ENCODE results near the gene ADGRD1. TPM values are rescaled to one million over a fixed set of nuclear protein-coding genes. Genes with fewer than 3 reads are reported as not detected.

The ADGRD1 gene
- polyA plus RNA-seq, 1 of the 3 experiments (the other 2 are of a cell fraction) = not detected

- H3K4me3 ChIP-seq (ENCODE audit: low read depth in 2 of 2, low read length in 1 of 2) = no peak overlapping the region
- no peaks in the 10 kb centered on the region for H3K27me3 ChIP-seq (ENCODE audit: insufficient read depth)
- H3K9ac ChIP-seq = no peak overlapping the region
- POLR2A ChIA-PET = no interaction called here
- H3K4me2 ChIP-seq = no peak overlapping the region
- no peak overlapping the region for H3K27ac ChIP-seq (ENCODE audit: low read depth in 2 of 2, low read length in 1 of 2)
- H3K36me3 ChIP-seq (replicated peaks in 1 of 2; ENCODE audit: control insufficient read depth in 1 of 2, insufficient read depth in 2 of 2, low read length in 1 of 2) = no peaks in the 10 kb centered on the region
- TF ChIP-seq MAX (IDR thresholded peaks at IDR 0.05; ENCODE audit: low read depth) (no peak), GABPA (IDR thresholded peaks at IDR 0.05; ENCODE audit: low read depth) (no peak), TEAD4 (IDR thresholded peaks at IDR 0.05; ENCODE audit: borderline replicate concordance, insufficient read depth) (no peak), SMC3 (IDR thresholded peaks at IDR 0.05; ENCODE audit: low read depth, low read length) (no peak), GATA2 (CRISPR knock-in tag; IDR thresholded peaks at IDR 0.05) (no peak), RCOR1 (IDR thresholded peaks at IDR 0.05; ENCODE audit: low read length) (no peak), NRF1 (IDR thresholded peaks at IDR 0.05; ENCODE audit: low read depth, low read length) (no peak), EP300 (IDR thresholded peaks at IDR 0.05; ENCODE audit: borderline replicate concordance in 1 of 2, low read depth in 1 of 2, low read length in 1 of 2) (no peak), YY1 (IDR thresholded peaks at IDR 0.05; ENCODE audit: low read depth) (no peak)
- no peaks in the 10 kb centered on the region for H3F3A ChIP-seq (replicated peaks; ENCODE audit: insufficient read depth)
- no peak overlapping the region for H2AFZ ChIP-seq (ENCODE audit: low read depth)
- CTCF ChIA-PET = interaction anchor here (1.0 to 4.1 kb wide), 3 partner anchors 32 to 92 kb away, joined by 3 to 20 read pairs (median 7); no protein-coding TSS in a partner anchor
- 65% methylated on average over 9 of the region's 11 CpGs for WGBS (ENCODE audit: low lambda C conversion rate)
- peaks cover 0 to 44% of the 10 kb centered on the region in 2 experiments; a peak in 1 of 4 replicates for H3K4me1 ChIP-seq (ENCODE audit: control insufficient read depth in 1 of 2, insufficient read depth in 2 of 2, low read depth in 1 of 2, low read length in 1 of 2)
- H4K20me1 ChIP-seq (ENCODE audit: insufficient read depth) = no peaks in the 10 kb centered on the region
- H3K9me3 ChIP-seq = no peaks in the 10 kb centered on the region
- H3K9me2 ChIP-seq = no peaks in the 10 kb centered on the region
- DNase-seq = no peak
- H3K79me2 ChIP-seq (ENCODE audit: insufficient read depth) = no peaks in the 10 kb centered on the region
Observed at GRCh38 chr12:131040491-131040890, 86.8 kb downstream of the ADGRD1 start.

GRCh38 chr12:131041216-131041967 is 87.7 kb downstream of the ADGRD1 start:
- Histone ChIP-seq H3K9me3 (no peaks in the 10 kb centered on the region), H3K4me1 (ENCODE audit: control insufficient read depth in 1 of 2, insufficient read depth in 2 of 2, low read depth in 1 of 2, low read length in 1 of 2) (peaks cover 0 to 44% of the 10 kb centered on the region in 2 experiments; a peak in 1 of 4 replicates), H3K9me2 (no peaks in the 10 kb centered on the region), H4K20me1 (ENCODE audit: insufficient read depth) (no peaks in the 10 kb centered on the region), H3K27ac (ENCODE audit: low read depth in 2 of 2, low read length in 1 of 2) (no peak overlapping the region), H3K4me3 (ENCODE audit: low read depth in 2 of 2, low read length in 1 of 2) (no peak overlapping the region), H3K36me3 (replicated peaks in 1 of 2; ENCODE audit: control insufficient read depth in 1 of 2, insufficient read depth in 2 of 2, low read length in 1 of 2) (no peaks in the 10 kb centered on the region), H3K9ac (no peak overlapping the region), H3K79me2 (ENCODE audit: insufficient read depth) (no peaks in the 10 kb centered on the region), H2AFZ (ENCODE audit: low read depth) (no peak overlapping the region), H3K4me2 (no peak overlapping the region), H3K27me3 (ENCODE audit: insufficient read depth) (no peaks in the 10 kb centered on the region), H3F3A (replicated peaks; ENCODE audit: insufficient read depth) (no peaks in the 10 kb centered on the region)
- POLR2A ChIA-PET = no interaction called here
- DNase-seq = no peak
- WGBS (ENCODE audit: low lambda C conversion rate) = 49% methylated on average over 19 of the region's 20 CpGs
- no peak for TF ChIP-seq TAF1 (IDR thresholded peaks at IDR 0.05; ENCODE audit: borderline replicate concordance, low read depth, low read length)
- no peak for TF ChIP-seq NFIC (IDR thresholded peaks at IDR 0.05; ENCODE audit: borderline replicate concordance)
- no peak for TF ChIP-seq FOXJ3 (CRISPR knock-in tag; IDR thresholded peaks at IDR 0.05)
- no peak for TF ChIP-seq RXRA (IDR thresholded peaks at IDR 0.05; ENCODE audit: borderline replicate concordance, low read depth)
- no peak for TF ChIP-seq NRF1 (IDR thresholded peaks at IDR 0.05; ENCODE audit: low read depth, low read length)
- TF ChIP-seq RCOR1 (IDR thresholded peaks at IDR 0.05; ENCODE audit: low read length) = no peak
- CTCF ChIA-PET = interaction anchor here (1.0 to 4.1 kb wide), 6 partner anchors 11 to 125 kb away, joined by 3 to 20 read pairs (median 5); no protein-coding TSS in a partner anchor

Data from SK-N-SH (cell line).